ENCODE data around the gene CFAP92.

The CFAP92 gene

DNA sequence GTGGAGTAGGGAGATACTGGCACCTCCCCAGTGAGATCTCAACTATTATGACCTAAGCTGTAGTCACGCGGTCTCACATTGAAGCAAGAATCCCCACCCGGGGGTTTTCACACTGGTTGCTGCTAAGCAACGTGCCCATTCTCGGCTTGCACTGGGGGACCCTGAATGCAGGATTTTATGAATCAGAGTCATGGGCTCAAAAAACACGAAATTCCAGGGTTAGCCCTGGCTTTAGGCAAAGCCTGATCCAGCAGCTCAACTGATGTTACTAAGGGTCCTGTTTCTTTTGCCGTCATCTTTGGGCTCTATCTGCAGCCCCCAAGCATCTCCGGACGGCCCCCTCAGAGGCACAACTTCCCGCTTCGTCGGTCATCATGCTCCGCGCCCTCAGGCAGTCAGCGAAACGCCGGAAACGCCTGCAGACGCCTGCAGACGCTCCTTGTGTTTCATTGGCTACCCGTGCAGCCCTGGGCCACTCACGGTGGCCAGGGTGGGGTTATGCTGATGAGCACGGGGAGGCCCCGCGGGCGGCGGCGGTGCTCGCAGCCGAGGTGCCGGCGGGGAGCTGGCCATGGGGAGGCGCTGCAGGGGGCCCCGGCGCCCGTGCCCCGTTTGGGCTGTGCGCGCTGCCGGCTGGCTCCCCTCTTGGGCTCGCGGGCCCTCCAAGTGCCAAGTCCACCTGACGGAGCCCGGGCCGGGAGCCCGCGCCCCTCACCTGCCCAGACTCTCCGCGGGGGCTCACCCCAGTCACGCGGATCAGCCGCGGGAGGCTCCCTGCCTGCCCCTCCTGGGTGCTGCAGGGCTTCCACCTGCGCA is 33.1 kb upstream of the CFAP92 start:
- peak; percentile 76 for DNase-seq (ENCODE audit: low read depth)

DNA sequence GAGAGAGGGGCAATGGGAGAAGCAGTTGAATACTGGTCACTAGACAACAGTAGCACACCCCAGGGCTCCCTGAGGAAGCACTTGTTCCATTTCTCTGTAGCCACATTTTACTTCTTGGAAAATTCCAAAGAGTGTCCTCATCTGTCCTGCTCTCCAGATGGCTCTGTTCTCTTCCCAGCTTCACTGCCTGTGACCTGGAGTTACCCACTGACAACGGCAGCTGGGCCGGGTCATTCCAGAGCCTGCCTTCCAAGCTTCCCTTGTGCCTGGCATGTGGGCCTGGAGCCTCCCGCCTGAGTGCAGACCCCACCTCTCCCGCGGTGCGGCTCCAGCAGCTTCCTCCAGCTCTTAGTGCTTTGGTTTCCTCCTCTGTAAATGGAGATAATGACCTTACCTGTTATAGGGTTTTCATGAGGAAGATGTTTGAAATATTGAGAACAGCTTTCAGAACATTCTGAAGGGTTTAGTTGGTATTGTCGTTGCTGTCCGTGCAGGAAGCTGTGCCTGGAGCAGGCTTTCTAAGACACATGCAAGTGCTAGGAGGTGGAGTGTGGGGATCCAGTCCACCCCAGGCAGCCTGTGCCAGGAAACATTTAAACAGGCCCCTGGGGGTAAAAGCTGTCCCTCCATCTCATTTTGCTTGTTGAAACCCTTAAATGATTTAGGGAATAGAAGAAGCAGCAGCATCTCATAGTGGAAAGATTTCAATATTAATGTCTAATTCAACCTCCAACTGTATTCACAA is 32.0 kb upstream of the CFAP92 start:
- DNase-seq (ENCODE audit: low read depth), result no peak

DNA sequence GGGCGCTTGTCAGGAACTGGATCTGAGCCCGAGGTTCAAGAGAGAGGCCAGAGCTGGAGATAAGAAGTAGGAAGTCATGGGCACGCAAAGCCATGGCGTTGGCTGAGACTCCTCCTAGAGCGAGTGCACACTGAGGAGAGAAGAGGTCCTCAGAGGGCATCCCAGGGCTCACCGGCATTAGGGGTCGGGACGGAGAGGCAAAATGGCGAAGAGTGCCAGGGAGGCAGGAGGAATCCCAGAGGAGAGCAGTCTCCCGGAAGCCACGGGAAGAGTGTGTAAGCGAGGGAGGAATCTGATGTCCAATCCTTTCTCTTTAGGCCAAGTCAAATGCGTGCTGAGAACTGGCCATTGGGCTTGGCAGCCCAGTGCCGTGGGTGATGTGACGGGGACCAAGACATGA is 31.2 kb upstream of the CFAP92 start:
- DNase-seq (ENCODE audit: low read depth), result no peak

DNA sequence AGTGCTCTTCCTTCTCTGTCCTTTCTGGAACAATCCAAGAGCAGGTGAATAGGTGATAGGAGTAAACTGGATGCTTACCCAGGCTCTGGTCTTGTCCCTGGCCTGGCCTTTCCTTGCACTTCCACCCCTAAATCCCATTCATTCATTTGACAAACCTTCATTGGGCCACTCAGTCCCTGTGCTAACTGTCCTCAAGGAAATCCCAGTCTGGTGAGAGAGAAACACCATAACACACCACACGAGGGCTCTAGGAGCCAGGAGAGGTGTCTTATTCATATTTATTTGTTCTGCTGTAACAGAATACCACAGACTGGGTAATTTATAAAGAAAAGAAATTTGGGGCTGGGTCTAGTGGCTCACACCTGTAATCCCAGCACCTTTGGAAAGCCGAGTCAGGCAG is 30.0 kb upstream of the CFAP92 start:
- no peak for DNase-seq (ENCODE audit: low read depth)

DNA sequence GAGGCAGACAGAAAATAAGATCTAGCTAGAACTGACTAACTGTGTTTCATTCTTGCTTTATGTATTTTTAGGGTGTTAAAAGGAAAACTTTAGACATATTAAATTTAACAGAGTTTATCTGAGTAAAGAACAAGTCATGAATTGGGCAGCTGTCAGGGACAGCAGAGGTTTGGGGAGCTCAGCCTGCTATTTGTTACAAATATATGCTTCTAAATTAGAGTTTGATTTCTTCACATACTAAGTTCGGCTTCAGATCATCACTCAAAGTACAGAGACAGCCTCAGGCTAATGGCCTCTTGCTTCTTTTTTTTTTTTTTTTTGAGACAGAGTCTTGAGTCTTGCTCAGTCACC is 29.1 kb upstream of the CFAP92 start:
- DNase-seq (ENCODE audit: low read depth), result no peak

DNA sequence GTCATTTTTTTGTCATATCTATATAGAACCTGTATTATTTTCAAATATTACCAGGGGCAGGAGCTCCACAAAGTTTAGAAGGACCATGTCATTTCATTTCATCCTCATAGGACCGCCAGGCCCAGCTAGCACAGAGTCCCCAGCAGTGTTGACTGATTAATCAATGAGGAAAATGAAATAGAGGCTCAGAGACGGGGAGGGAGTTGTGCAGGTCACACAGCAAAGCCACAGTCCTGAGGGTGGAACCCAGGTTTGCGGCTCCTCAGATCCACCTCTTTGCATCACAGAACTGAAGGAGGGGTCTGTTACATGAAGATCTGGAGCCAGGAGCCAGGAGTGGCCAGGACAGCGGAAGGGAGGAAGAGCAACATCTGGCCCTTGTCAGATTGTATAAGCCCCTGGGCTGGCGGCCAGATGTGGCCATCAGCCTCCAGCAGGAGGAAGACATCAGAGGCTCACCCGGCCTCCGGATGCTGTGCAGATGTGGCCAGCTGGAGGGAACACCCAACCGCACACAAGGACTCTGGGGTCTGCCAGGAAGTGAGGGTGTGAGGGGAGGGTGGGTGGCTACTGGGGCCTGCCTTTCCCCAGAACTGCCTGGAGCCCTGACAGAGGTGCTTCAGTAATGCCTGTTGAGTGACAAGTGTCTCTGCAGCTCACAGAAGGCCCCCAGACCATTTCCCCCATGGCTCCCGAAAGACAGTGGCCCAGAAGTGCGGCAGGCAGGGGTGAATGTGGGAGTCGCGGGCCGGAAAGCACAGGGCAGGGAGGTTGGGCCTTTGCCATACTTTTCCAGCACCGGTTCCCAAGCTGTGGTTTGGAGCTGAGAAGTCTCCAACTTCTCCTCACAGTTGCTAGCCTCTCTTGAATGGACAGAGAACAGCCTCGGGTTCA is 28.5 kb upstream of the CFAP92 start:
- no peak for DNase-seq (ENCODE audit: low read depth)

DNA sequence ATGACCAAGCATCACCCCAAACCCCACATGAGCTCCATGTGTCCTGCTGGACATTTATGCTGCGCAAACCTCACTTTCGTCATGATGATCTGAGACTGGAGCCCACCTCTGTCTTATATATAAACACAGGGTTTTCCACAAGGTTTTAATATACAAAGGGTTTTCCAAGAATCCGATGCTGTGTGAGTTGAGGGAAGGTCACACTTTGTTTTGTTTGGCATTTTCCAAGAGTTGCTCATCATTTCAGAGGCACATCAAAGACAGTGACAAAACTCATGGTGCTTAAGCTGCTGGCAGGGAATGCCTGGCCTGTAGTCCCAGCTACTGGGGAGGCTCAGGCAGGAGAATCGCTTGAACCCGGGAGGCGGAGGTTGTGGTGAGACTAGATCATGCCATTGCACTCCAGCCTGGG is 27.3 kb upstream of the CFAP92 start:
- DNase-seq (ENCODE audit: low read depth), result no peak

DNA sequence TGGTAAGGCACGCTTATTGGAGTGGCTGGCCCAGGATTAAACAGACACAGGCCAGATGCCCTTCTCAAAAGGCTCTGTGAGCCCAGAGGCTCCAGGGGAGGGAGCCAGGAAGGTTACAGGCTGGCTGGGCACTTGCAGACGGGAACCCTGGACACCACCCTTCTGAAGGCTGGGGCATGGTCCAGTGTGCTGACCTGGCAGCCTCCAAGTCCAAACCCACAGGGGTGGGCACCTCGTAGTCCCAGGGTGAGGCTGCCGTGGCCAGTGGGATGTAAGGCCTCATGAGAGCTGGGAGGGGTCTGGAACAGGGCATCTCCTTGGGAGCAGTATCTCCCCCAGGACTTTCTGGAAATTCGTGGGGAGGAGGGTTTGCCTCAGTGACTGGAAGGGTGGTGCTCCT is 26.8 kb upstream of the CFAP92 start:
- no peak for DNase-seq (ENCODE audit: low read depth)

DNA sequence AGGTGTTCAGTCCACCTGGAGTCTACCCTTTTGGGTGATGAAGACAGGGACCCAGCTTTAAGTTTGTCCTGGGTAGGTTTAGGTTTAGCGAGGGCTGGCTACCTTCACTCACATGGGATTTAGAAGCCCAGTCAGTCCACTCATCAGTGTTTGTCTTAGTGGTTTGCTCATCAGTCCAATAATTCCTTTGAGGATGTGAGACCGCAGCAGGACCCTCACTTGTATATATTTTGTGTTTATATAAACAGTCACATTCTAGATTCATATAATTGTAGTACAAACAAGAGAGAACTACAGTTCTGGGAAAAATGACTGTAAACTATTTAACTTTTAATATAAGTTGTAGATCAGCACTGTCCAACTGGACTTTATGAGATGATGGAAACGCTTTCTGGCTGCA is 25.4 kb upstream of the CFAP92 start:
- DNase-seq (ENCODE audit: low read depth), result no peak

DNA sequence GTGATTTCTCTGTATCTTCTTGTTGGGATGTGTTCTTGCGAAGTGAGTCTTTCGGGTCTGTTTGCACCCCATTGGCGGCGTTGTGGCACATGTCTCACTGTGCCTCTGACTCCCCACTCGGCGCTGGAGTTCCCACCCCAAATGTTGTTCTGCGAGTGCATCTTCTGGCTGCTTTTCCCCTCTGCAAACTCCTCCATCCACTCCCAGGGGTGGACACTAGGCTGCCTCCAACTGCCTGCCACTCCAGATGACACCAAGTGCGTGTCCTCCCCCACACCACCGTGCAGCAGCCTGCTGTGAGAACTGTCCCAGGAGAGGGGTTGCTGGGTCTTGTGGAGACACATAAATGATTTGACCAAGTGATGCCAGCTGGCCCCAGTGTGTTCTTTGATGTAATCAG is 24.9 kb upstream of the CFAP92 start:
- DNase-seq (ENCODE audit: low read depth), result no peak

DNA sequence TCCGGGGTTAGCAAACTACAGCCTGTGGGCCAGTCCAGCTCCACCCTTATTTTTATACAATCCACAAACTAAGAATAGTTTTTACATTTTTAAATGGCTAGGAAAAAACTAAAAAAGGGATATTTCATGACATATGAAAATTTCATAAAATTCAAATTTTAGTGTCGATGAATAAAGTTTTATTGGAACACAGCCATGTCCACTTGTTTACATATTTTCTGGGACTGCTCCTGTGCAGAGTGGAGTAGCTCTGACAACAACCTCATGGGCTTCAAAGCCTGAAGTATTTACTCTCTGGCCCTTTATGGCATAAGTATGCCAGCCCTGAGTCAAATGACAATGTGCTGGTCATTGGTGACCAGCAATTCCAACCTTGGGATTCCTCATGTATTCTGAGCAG is 24.4 kb upstream of the CFAP92 start:
- no peak for DNase-seq (ENCODE audit: low read depth)

DNA sequence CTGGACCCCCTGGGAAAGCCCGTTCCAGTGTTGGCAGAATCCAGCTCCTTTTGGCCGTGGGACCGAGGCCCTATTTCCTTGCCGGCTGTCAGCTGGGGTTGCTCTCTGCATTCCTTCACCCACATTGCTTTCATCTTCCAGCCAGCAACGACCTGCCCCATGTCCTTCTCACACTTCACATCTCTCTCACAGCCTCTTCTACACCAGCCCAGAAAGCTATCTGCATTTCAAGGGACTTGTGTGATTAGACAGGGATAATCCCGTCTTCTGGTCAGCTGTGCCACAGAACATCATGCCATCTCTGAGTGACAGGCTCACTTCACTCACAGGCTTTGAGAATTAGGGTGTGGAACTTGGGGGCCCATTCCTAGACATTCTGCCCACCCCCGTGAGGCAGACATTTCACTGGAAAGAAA is 23.6 kb upstream of the CFAP92 start:
- no peak for DNase-seq (ENCODE audit: low read depth)

DNA sequence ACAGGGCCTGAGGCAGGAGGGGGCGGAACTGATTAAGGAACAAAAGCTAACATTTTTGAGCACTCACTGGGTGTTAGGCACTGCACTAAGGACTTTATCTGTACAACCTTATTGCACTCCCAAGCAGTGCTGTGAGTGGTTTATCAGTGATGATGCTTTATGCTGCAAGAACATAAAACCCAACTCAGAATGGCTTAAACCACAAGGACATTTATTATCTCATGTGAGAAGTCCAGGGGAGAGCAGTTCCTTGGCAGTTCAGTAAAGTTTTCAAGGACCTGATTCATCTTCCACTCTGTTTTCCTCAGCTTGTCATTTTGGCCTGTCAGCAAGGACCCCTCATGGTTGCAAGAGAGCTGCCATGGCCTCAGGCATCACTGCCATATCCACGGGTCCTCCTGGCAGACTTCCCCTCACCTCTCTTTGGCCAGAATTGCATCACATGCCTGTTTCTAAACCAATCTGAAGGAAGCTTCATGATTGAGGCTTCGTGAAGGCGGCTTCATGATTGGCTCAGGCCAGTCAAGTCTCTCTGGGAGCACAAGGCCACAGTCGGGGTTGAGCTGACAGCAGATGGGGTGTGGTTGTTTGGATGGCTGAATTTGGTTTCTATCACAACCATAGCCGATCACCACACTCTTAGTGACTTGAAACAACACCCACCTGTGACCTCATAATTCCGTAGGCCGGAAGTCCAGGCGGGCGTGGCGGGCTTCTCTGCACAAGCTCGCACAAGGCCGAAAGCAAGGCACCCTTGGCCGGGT is 23.0 kb upstream of the CFAP92 start:
- no peak for DNase-seq (ENCODE audit: low read depth)

DNA sequence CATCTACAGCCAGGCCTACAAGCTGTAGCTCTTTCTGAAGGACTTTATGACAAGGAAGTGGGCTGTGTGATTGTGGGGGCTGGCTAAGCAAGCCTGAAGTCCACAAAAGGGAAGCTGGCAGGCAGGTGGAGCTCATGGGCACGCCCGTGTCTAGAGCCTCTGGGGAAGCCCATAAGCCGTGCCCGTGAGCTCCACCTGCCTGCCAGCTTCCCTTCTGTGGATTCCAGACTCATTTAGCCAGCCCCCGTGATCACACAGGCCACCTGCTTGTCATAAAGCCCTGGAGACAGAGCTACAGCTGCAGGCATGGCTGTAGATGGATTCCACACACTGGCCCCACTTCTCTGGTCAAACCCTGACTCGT is 22.5 kb upstream of the CFAP92 start:
- DNase-seq (ENCODE audit: low read depth), result peak; percentile 53

DNA sequence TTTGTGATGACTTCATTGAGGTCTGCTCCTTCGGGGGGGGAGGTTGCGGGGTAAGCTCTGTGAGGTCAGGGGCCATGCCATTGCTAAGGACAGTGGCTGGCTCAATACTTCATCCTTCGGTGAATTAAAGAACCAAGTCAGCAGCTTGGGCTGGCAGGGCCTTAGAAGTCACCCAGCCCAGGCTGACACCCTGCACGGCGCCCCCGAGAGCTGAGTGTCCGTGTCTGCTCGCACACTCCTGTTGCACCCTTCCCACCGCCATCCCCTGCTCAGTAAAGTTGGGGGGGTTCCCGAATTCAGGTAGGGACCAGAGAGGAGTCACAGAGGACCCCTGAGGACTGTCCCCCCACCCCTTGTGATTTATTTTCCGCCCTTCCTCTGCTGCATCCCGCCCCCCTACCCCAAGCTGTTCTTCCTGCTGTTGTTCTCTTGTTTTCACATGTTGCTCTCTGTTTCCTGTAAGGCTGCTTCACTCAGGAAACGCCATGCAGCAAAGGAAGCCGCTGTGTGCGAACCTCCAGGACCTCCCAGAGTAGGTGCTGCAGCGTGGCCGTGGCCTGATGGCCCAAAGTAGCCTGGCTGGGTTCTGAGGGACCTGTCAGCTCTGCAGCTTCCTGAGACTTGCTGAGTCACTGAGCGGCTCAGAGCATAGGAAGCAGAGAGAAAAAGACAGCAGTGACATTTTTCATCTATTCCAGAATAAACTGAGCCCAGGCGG is 21.7 kb upstream of the CFAP92 start:
- no peak for DNase-seq (ENCODE audit: low read depth)

DNA sequence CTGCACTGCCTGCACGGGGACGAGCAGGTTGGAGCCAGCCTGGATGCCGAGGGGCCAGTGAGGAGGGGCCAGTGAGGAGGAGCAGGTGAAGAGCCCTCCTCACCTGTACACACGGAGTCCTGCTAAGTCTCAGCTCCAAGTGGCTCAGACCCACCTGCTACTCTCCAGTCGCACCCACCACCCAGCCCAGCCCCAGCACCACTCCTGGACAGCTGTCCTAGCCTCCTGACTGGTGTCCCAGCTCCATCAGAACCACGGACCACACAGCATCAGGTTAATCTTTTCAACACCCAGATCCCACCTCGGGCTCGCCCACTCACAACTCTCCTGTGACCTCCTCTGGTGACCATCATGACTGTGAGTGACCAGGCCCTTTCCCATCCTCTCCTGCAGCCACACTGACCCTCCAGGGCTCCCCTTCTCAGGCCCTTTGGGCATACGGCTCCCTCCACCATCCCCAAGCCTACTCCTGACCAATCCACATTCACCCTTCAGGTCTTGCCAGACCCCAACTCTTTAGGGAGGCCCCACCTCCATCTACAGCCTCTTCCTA is 21.0 kb upstream of the CFAP92 start:
- no peak for DNase-seq (ENCODE audit: low read depth)

DNA sequence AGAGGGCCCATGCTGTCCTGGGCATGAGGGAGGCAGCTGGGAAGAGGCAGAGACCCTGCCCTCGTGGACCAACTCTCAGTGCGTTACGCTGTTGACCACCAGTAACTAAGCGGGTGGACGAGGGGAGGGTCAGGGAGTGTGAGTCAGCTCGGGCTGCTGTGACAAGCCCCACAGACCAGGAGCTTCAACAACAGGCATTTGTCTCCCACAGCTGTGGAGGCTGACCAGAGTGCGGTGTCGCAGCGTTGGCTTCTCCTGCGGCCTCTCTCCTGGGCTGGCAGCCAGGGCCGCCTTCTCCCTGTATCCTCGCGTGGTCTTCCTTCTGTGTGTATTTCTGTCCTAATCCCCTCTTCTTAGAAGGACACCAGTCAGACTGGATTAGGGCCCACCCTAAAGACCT is 20.3 kb upstream of the CFAP92 start:
- no peak for DNase-seq (ENCODE audit: low read depth)

DNA sequence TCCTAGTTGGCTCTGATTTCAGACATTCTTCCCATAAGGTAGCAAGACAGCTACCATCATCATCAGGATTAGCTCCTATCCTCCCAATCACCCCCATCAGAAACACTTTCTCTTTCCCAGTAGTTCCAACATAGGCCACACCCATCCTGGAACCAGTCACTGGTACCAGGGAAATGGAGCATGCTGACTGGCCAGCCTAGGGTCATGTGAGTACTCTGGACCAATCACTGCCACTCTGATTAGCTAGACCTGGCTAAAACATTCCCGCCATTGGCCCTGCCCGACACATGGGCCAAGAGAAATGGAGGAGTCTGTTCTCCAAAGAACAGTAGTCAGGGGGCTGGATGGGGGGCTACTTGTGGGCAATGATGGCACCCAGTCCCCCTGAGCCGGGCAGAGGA is 19.6 kb upstream of the CFAP92 start:
- DNase-seq (ENCODE audit: low read depth), result no peak

DNA sequence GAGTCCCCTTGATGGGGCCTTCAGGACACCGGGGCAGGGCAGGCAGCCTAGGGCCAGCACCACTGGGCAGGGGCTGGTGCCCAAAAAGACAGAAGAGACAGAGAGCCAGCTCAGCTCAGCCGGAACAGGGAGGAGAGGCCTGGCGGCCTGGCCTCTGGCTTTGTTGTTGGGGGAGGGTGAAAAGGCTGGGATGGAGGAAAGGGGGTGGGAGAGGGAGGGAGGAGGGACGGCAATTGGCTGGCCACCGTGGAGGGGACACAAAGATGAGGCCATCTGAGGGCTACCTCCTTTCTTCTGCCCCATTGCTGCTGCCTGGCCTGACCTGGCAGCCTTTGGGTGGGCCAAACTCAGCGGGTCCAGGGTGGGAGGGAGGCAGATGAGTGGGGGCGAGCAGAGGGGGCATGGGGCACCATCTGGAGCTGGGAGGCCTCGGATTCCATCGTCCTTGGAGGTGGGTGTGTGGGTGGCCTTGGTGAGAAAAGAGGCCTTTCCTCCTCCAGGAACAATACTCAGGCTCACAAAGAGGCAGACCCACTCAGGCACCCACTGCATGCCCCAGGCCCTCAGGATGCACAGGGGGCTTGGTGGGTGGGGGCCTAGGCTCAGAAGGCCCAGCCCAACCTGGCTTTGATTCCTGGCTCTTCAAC is 16.6 kb upstream of the CFAP92 start:
- no peak for DNase-seq (ENCODE audit: low read depth)

DNA sequence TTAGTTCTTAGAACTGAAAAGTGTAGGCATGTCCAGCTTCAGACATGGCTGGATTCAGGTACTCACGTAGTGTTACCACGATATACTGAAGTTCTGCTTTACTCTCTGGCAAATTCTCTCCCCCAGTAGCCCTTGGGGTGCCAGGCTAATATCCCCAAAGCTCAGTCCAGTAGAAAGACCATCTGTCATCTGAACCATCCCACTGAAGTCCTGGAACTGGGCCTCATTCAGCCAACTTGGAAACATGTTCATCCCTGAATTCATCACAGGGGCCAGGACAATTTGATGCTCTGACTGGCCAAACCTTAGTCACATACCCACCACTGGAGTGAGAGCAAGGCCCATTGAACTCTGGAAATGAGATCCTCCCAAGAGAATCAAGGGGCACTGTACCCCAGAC is 15.4 kb upstream of the CFAP92 start:
- no peak for DNase-seq (ENCODE audit: low read depth)

DNA sequence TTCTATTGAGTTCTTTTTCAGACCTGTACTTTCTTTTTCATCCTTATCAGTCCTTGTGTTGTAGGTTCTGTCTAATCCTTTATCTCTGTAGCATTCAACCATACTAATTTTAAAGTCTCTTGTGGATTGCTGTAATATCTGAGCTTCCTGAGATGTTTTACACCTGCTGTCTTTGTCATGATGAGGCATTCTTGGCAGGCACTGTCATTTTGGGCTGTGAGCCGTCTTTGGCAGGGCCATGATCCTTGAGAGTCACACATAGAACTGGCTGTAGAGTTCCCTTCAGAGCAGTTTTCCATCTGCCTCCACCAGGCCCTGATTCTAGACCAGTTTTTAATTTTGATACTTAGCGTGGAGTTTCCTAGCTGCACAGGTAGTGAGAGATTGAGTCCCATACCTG is 13.9 kb upstream of the CFAP92 start:
- DNase-seq (ENCODE audit: low read depth), result no peak

Measured in CMK (cell line).